Ramos (cell line): ENCODE results near the gene VCL.
"Not testable (repeated sequence)": the region's sequence is repeated elsewhere in the genome, so short reads cannot be mapped to it uniquely, and the experiment has no call there.

Experiments
- in situ Hi-C: fragments of 300-500 bp; cut with MboI; formaldehyde crosslinking; loops from one replicate; pipeline ENCODE4 v1.14.3; 2022; ENCODE audit warnings: low sequenced_read_pairs; ENCODE audit not compliant: unreplicated experiment

The VCL gene

DNA sequence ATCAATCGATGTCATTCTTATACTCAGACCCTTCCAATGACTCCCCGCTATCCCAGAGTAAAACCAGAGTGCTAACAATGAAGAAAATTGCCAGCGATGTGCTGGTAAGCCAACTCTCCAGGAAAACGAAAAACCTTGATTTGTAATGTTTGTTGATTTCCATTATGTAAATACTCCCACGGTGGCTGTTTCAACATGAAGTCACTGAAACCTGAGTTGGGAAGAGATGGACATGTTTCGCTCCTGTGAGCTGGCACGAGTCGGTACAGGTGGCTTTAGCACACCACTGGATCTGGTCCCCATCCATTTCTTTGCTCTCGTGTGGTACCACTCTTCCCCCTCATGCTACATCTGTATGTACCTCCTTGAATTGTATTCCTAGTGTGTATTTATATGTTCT, 99.9 kb downstream of the VCL start:
- in situ Hi-C loops = no loop called here

DNA sequence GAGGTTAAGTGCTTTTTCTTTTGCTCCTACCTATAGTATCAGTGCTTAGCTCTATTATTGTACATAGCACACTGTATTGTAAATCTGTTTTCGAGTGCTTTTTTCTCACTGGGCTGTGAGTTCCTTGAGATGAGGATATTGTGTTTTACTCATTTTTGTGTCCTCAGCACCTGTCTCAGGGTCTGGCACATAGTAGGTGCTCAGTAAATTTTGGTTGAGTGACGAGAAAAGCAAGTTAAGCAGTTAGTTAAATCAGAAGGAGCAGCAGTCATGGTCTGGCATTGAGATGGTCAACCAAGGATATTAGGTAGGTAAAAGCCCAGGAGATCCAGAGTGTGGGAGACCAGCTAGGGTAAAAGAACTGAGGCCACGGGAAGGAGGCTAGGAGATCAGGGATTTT, 101.5 kb downstream of the VCL start:
- in situ Hi-C loops = no loop called here

DNA sequence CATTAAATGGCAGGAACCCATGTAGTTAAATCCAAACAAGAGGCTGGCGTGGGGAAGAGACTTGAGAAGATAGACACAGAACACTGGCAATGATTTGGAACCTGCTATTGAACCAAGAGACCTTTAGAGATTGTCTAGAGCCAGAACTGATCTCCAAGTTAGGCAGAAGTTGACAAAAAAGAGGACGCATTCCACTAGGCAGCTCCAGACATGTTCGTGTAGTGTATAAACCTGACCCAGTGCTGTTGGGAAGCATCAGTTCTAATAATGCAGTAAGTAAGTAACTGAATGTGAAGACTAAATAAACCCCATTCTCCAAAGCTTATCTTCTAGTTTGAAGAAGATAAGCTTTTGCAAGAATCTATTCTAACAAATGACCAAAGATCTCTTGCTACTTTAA, 101.9 kb downstream of the VCL start:
- in situ Hi-C loops = no loop called here

DNA sequence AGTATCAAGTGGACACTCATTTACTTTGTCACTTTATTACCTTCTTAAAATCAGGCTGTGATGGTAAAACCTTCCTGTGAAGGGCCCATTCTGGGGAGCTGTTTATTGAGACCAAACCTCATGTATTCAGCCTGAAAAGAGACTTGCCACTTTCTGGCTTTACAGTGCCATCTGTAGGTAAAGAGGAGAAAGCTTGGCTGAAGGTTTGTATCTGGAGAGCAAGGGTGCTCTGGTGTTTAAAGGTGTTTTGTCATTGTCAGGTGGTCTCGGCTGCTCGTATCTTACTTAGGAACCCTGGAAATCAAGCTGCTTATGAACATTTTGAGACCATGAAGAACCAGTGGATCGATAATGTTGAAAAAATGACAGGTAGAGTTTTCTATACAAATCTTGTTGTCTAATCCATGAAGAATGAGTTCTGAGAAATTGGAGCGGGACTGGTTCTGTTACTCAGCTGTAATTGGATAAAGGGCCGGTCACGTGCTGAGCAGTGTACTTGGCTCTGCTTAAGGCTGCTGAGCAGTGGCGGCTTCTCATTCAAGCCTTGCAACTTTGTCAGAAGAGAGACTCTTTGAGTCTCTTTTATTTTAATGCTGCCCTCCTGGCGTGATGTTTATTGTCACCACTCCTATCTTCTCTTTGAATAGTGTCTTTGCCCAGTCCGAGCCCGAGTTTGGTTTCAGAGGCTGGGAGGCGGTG, 105.8 kb downstream of the VCL start:
- in situ Hi-C loops = no loop called here

DNA sequence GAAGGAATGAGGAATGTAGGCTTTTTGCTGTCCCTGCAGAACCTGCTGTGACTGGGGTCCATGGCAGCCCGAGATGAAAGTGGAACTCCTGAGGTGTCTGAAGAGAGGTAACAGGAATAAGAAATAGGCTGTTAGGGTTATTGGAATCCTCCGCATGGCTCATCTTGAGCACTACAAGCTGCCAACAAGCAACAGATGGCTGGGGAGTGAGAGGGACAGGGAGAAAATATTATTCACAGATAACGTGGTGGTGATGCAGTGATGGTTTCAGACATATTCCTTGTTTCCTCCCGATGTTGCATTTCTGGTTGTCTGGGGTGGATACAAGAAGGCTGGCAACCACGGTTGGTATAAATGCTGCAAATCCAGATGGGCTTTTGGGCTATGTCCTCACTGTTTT, 106.6 kb downstream of the VCL start:
- in situ Hi-C loops = no loop called here

DNA sequence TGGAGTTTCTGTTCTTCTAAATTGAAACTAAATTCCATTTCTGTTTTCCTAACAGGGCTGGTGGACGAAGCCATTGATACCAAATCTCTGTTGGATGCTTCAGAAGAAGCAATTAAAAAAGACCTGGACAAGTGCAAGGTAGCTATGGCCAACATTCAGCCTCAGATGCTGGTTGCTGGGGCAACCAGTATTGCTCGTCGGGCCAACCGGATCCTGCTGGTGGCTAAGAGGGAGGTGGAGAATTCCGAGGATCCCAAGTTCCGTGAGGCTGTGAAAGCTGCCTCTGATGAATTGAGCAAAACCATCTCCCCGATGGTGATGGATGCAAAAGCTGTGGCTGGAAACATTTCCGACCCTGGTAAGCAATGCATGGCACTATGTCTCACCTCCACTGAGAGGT, 107.1 kb downstream of the VCL start:
- in situ Hi-C loops = no loop called here

DNA sequence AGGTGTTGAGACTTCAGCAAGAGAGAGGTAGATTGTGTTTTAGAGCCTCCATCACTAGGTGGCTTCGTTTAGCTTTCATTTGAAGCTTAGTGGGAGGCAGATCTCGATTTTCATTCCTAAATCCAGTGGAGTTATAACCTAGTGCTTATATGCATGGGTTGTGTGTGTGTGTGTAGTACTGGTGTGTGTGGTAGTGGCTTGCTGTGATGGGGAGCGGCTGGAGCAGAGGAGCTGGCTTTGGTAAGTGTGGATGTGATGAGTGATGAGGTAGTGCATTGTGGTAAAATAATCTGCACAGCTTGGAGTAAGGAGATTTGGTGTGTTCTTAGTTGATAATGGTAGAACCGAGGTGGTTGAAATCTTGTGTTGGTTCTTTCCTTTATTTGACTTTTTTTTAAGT, 109.5 kb downstream of the VCL start:
- in situ Hi-C loops = no loop called here

DNA sequence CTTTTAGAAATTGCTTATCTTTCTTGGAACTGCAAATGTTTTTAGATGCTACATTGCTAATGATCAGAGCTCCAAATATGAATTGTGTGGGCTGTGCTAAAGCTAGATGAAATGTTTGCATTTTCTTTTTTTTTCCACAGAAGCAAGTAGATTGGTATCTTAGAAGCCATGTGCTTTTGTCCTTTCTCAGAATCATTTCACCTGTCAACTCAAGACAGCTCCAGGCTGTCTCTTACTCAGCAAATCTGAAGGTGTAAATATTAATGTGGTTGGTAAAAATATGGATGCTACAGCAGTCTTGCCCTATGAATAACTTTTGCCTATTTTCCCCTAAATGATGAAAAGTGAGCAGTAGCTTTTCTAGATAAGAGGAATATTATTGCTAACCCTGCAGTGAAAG, 111.5 kb downstream of the VCL start:
- in situ Hi-C loops = no loop called here

DNA sequence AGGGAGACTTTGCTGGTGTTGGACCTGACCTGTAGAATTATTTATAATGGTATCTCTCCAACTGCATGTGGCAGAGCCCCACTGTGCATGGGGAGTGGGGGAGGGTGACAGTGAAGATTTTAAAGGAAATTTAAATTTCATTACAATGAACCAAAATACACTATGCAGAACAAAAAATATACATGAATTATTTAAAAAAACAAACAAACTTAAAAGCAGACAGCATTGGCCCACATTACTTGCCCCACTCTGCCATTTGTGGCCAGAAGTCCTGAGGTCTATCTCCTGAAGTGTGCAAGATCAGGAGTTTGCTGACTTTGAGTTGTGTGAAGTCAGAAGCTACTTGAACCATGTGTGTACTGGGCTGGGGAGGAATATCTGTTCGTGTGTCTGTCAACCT, 112.2 kb downstream of the VCL start:
- in situ Hi-C loops = no loop called here

DNA sequence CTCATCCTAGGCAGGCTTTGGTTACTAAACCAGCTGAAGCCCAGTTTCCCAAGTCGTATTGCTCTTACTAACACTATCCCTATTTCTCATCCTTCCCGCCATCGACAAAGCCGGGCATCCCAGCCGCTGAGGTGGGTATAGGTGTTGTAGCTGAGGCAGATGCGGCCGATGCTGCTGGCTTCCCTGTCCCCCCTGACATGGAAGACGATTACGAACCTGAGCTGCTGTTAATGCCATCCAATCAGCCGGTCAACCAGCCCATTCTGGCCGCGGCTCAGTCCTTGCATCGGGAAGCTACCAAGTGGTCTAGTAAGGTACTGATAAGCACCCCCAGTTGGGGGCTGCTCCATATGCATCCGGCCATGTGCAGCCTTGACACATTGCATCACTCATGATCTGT, 113.9 kb downstream of the VCL start:
- in situ Hi-C loops = no loop called here

DNA sequence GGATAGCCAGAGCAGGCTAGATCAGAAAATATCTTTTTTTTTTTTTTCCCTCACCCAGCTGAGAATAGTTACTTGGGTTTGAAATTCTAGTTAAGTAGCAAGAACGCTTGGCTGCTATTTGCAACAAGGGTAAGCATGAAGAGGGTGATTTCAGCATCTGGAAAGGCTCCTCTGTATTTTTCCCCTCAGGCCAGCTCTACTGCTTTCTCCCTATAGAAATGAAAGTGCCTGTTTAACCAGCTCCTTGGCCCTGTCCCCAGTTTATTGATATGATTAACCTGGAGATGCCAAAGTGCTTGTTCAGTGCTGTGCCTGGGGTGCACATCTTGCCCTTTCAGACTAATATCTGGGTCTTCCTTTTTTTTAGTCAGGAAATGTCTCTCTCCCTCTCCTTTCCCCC, 115.6 kb downstream of the VCL start:
- in situ Hi-C loops = no loop called here

DNA sequence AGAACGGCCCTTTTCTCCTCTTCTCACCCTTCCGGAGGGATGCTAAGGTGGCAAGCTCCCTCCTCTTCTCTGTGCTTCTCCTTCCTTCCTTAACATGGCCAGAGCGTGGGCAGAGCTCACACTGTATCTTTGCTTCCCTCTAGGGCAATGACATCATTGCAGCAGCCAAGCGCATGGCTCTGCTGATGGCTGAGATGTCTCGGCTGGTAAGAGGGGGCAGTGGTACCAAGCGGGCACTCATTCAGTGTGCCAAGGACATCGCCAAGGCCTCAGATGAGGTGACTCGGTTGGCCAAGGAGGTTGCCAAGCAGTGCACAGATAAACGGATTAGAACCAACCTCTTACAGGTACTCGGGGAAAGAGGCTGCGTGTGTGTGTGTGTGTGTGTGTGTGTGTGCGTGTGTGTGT, 116.1 kb downstream of the VCL start:
- in situ Hi-C loops = no loop called here

DNA sequence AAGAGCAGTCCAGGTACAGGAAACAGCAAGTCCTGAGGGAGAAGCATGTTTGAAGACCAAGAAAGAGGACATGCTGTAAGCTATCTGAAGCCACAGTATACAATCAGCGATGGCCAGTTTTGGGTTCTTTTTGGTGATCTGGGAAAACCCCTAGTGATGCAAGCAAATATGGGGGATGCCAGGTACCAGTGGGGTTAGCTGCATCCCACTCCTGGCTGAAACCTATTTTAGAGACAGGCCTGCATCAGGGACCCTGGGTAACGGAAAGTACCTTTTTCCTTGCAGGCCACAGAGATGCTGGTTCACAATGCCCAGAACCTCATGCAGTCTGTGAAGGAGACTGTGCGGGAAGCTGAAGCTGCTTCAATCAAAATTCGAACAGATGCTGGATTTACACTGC, 119.8 kb downstream of the VCL start:
- in situ Hi-C loops = no loop called here

DNA sequence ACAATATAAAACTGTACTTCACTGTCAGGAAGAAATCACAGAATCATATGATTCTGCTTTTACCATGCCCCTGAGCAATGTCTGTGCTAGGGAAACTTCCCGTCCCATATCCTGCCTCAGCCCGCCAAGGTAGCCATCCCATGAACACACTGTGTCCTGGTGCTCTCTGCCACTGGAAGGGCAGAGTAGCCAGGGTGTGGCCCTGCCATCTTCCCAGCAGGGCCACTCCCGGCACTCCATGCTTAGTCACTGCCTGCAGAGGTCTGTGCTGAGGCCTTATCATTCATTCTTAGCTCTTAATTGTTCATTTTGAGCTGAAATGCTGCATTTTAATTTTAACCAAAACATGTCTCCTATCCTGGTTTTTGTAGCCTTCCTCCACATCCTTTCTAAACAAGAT, 120.9 kb downstream of the VCL start:
- in situ Hi-C loops = no loop called here

DNA sequence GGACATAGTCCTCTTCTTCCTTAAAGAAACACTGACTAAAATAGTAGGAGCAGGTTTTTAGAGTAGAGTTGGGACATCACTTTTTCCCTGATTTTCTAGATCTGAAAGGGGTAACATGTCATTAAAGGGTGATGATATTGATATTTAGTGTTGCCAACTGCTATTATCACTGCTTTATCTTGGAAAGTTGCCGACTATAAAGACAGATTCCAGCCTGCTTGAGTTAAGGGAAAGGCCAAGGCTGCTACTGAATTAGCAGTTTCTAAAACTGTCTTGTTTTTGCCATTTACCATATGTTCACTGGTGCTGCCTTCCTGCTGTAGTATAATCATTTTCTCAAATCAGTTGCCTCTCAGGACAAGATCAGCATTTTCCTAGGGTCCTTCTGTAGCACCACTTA, 123.0 kb downstream of the VCL start:
- in situ Hi-C loops = no loop called here

DNA sequence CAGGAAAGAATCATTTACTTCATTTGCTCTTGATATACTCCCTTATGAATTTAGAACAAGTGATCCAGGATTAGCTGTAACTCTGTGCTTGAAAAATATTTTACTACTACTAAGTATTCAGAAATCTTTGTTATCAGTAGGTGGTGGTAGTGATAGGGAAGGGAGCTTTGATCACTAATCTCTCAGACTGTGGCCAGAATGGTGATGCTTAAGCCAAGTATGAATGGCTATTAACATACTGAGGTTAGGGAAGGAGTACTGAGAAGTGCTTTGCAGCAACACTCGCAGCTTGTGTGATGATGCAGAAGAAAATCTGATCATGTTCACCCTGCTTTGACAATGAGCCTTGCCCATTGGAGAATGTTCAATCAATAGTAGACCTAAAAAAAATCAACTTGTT, 123.5 kb downstream of the VCL start:
- in situ Hi-C loops = no loop called here

DNA sequence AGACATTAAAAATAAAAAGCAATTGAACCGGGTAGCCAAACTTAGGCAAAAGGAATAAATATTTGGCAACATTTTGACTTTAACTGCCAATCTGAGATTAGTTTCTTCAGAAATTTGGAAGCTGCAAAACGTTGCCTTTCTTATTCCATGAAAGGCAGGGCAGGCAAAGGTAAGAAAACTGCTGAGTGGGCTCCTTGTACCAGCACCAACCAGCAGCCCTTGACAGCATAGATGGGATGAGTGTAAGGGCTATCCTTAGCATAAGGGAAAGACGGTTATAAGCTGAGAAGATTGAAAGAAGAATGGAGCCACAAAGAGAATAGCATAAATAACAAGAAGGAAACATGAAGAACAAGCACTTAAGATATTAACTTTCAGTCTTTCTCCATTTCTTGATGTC, 124.1 kb downstream of the VCL start:
- in situ Hi-C loops = no loop called here

DNA sequence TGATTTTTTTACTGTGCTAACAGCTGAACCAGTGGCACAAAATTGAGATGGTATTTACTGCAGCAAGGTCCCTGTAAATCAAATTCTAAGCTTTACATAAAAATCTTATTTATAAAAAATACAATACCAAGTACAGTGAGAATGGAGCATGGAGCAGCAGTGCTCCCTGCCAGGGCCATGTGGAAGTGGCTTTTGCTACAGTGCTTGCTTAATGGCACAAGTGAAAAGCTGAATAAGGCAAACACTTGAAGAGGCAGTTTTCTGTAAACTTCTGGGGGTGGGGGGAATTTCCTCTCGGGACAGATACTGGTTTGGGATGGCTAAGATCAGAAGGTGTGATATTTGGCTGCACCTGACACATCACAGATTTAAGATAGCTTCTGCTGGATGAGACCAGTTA, 125.2 kb downstream of the VCL start:
- in situ Hi-C loops = no loop called here

DNA sequence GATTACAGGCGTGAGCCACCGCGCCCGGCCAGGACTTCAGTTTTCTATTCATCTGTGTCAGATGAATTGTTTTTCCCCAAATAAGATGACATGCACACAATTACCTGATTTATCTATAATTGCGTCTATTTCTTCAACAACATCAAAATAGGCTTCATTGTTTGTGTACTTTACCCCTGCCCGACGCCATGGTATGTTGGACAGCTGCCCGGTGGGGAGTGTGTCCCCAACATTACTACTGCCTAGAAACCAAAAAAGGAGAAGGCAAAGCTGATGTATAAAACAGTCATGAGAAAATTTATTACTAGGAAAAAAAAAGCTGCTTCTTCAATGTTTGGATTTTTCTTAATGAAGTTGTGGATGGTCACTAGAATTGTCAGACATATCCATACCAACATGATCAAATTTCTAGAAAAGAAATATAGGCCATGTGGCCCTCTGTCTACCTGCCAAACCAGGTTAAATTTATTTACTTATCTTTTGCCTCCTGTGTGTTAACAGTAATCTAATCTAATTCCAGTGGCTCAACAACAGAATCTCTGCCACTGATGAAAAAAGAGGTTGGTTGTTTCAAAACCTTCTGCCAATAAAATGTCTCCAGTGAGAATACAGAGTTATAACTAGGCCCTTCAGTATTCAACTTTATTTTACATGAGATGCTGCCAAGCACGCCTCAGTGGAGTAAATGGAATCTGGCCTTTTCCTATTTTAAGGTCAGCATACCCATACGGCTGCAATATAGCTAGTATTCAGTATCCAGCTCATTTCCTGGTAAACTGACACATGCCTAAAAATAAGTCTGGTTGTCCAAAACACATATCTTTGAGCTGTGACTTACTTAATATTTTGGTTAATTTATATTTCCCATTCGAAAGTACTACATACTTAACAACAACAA, 136.3 kb downstream of the VCL start:
- in situ Hi-C loops = no loop called here

DNA sequence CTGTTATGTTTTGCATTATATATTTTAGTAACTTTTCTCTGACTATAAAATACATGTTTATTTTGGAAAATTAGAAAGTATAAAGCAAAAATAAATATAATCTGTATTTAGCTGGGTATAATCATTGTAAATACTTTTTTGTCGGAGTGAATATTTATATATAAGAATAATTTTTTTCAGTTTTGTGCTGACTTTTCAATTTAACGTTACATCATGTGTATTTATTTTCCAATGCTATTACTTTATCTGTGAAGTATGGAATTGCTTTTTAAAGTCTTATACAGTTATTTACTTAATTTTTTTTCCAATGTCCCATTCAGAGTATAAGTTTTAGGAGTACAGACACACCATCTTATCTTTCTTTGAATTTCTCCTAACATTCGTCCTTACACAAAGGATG, 137.5 kb downstream of the VCL start:
- in situ Hi-C loops = no loop called here

DNA sequence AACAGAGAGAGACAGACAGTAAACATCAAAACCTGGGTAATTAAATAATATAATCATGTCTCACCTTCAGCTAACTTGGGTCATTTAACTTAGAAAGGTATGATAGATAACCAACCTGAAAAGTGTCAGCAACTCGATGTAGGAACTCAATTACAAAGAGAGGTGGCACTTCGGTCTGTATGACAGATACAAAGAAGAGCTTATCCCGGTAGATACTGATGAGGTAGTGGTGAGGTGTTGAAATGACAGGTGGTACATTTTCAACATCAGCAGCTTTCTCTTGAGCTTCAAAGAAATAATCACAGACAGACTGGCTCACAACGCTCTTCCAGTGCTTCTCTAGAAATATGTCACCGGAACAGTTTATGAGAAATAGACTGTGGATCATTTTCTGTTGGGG, 140.1 kb downstream of the VCL start:
- in situ Hi-C loops = no loop called here

DNA sequence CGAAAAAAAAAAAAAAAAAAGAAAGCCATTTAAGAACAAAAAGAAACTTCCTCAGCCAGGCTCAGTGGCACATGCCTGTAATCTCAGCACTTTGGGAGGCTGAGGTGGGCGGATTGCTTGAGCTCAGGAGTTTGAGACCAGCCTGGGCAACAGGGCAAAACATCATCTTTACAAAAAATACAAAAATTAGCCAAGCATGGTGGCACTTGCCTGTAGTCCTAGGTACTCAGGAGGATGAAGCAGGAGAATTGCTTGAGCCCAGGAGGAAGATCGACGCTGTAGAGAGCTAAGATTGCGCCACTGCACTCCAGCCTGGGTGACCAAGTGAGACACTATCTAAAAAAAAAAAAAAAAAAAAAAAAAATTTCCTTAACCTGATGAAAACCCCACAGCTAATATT, 140.7 kb downstream of the VCL start:
- in situ Hi-C loops = not testable (repeated sequence)
